ENCODE measurements around the gene INPP4B. TPM values are rescaled to one million over a fixed set of nuclear protein-coding genes. Genes with fewer than 3 reads are reported as not detected.

INPP4B gene
- total and polyA plus RNA-seq, 2 donors (not counting 1 experiment from before 2014, with no cell fraction given): 0.03 TPM; not detected in 1

DNA sequence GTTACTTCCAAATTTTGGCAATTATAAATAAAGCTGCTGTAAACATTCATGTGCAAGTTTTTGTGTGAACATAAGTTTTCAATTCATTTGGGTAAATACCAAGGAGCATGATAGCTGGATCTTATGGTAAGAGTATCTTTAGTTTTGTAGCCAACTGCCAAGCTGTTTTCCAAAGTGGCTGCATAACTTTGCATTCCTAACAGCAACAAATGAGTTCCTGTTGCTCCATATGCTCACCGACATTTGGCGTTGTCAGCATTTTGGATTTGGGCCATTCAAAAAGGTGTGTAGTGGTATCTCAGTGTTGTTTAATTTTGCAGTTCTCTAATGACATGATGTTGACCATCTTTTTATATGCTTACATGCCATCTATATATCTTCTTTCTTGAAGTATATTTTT is 208.5 kb downstream of the INPP4B start:
- ChIA-PET POLR2A (no interaction called here), CTCF (no interaction called here)
- Histone ChIP-seq H3K4me1 (ENCODE audit: control insufficient read depth in 2 of 2, insufficient read depth in 2 of 2, low read length in 2 of 2) (no peaks in the 10 kb centered on the region), H3K36me3 (replicated peaks in 1 of 2; ENCODE audit: control extremely low read depth in 1 of 2, control insufficient read depth in 1 of 2, extremely low read depth in 1 of 2, insufficient read depth in 2 of 2, low read length in 1 of 2) (no peaks in the 10 kb centered on the region), H3K9ac (ENCODE audit: low read length) (no peak overlapping the region), H3K79me2 (ENCODE audit: control insufficient read depth, insufficient read depth, low read length) (no peaks in the 10 kb centered on the region), H3K27me3 (replicated peaks in 1 of 4; ENCODE audit: control extremely low read depth in 1 of 4, control insufficient read depth in 3 of 4, insufficient read depth in 4 of 4, low read length in 3 of 4) (no peaks in the 10 kb centered on the region), H3K27ac (ENCODE audit: low read length in 2 of 2) (no peak overlapping the region), H3K4me3 (ENCODE audit: control extremely low read depth in 1 of 5, extremely low read depth in 1 of 5, insufficient read depth in 1 of 5, low read depth in 2 of 5, low read length in 4 of 5) (no peak overlapping the region), H3K9me3 (ENCODE audit: control extremely low read depth in 1 of 3, control insufficient read depth in 2 of 3, insufficient read depth in 1 of 3, low read length in 2 of 3) (no peaks in the 10 kb centered on the region), H4K20me1 (ENCODE audit: control insufficient read depth, insufficient read depth, low read length, poor library complexity, severe bottlenecking) (no peaks in the 10 kb centered on the region), H3K4me2 (replicated peaks; ENCODE audit: low read depth, low read length, poor library complexity, severe bottlenecking) (no peak overlapping the region), H2AFZ (ENCODE audit: insufficient read depth, low read depth, low read length, poor library complexity, severe bottlenecking) (no peak overlapping the region)
- H3K9me3 Mint-ChIP-seq (ENCODE audit: insufficient read depth): peaks cover 2% of the 10 kb centered on the region
- no peak overlapping the region for H3K27ac Mint-ChIP-seq
- DNase-seq (no peak), ATAC-seq (ENCODE audit: low read depth) (no peak)
- no peaks in the 10 kb centered on the region for H3K27me3 Mint-ChIP-seq
- TF ChIP-seq, protein P1, sequence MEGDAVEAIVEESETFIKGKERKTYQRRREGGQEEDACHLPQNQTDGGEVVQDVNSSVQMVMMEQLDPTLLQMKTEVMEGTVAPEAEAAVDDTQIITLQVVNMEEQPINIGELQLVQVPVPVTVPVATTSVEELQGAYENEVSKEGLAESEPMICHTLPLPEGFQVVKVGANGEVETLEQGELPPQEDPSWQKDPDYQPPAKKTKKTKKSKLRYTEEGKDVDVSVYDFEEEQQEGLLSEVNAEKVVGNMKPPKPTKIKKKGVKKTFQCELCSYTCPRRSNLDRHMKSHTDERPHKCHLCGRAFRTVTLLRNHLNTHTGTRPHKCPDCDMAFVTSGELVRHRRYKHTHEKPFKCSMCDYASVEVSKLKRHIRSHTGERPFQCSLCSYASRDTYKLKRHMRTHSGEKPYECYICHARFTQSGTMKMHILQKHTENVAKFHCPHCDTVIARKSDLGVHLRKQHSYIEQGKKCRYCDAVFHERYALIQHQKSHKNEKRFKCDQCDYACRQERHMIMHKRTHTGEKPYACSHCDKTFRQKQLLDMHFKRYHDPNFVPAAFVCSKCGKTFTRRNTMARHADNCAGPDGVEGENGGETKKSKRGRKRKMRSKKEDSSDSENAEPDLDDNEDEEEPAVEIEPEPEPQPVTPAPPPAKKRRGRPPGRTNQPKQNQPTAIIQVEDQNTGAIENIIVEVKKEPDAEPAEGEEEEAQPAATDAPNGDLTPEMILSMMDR (IDR thresholded peaks at IDR 0.05): no peak
- no peak for TF ChIP-seq EZH2 (IDR thresholded peaks at IDR 0.05; ENCODE audit: borderline replicate concordance, insufficient read depth, low read depth, low read length, poor library complexity, severe bottlenecking)
- H3K4me3 Mint-ChIP-seq: no peak overlapping the region
- no peaks in the 10 kb centered on the region for H3K4me1 Mint-ChIP-seq
- no CpG with 5 or more reads among the region's 2 CpGs for WGBS (ENCODE audit: insufficient coverage)
- intact Hi-C loops (cut with micrococcal nuclease): no loop called here

DNA sequence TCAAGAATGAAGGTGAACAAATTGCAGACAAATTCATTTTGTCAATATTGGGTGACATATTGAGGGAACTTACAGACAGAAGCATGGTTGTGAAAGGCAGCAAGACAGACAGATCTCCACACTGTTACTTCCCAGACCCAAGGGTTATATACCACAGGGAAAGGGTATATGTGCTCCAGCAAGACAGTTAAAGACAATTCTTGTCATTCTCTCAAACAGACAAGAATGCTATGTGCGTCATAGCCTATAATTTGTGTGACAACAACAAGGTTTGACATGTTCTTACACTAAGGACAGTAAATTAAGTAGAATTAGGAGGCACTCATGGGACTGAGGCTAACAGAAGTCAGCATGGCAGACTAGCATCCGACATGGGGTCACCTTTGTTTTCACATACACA is 214.3 kb downstream of the INPP4B start:
- intact Hi-C loops (cut with micrococcal nuclease): no loop called here
- H2AFZ ChIP-seq (ENCODE audit: insufficient read depth, low read depth, low read length, poor library complexity, severe bottlenecking): no peak overlapping the region
- TF ChIP-seq, protein P1 (IDR thresholded peaks at IDR 0.05): no peak
- no peak for TF ChIP-seq EZH2 (IDR thresholded peaks at IDR 0.05; ENCODE audit: borderline replicate concordance, insufficient read depth, low read depth, low read length, poor library complexity, severe bottlenecking)
- no peaks in the 10 kb centered on the region for H4K20me1 ChIP-seq (ENCODE audit: control insufficient read depth, insufficient read depth, low read length, poor library complexity, severe bottlenecking)
- H3K4me3 Mint-ChIP-seq: no peak overlapping the region
- no peaks in the 10 kb centered on the region for H3K27me3 Mint-ChIP-seq
- POLR2A ChIA-PET: no interaction called here
- no peak overlapping the region for H3K9ac ChIP-seq (ENCODE audit: low read length)
- no peak overlapping the region for H3K4me2 ChIP-seq (replicated peaks; ENCODE audit: low read depth, low read length, poor library complexity, severe bottlenecking)
- no CpG with 5 or more reads among the region's 2 CpGs for WGBS (ENCODE audit: insufficient coverage)
- H3K4me1 Mint-ChIP-seq: no peaks in the 10 kb centered on the region
- no peaks in the 10 kb centered on the region for H3K36me3 ChIP-seq (replicated peaks in 1 of 2; ENCODE audit: control extremely low read depth in 1 of 2, control insufficient read depth in 1 of 2, extremely low read depth in 1 of 2, insufficient read depth in 2 of 2, low read length in 1 of 2)
- H3K27ac ChIP-seq (ENCODE audit: low read length in 2 of 2): no peak overlapping the region
- H3K9me3 Mint-ChIP-seq (ENCODE audit: insufficient read depth): peaks cover 3% of the 10 kb centered on the region
- H3K27me3 ChIP-seq (replicated peaks in 1 of 4; ENCODE audit: control extremely low read depth in 1 of 4, control insufficient read depth in 3 of 4, insufficient read depth in 4 of 4, low read length in 3 of 4): no peaks in the 10 kb centered on the region
- DNase-seq (no peak), ATAC-seq (ENCODE audit: low read depth) (no peak)
- no peak overlapping the region for H3K27ac Mint-ChIP-seq
- H3K79me2 ChIP-seq (ENCODE audit: control insufficient read depth, insufficient read depth, low read length): no peaks in the 10 kb centered on the region
- no peak overlapping the region for H3K4me3 ChIP-seq (ENCODE audit: control extremely low read depth in 1 of 5, extremely low read depth in 1 of 5, insufficient read depth in 1 of 5, low read depth in 2 of 5, low read length in 4 of 5)
- H3K4me1 ChIP-seq (ENCODE audit: control insufficient read depth in 2 of 2, insufficient read depth in 2 of 2, low read length in 2 of 2): no peaks in the 10 kb centered on the region
- CTCF ChIA-PET: no interaction called here
- H3K9me3 ChIP-seq (ENCODE audit: control extremely low read depth in 1 of 3, control insufficient read depth in 2 of 3, insufficient read depth in 1 of 3, low read length in 2 of 3): no peaks in the 10 kb centered on the region

Measured in B cell (primary cell).